ENCODE results near the gene CLDND1.

- TF ChIP-seq, protein P1, sequence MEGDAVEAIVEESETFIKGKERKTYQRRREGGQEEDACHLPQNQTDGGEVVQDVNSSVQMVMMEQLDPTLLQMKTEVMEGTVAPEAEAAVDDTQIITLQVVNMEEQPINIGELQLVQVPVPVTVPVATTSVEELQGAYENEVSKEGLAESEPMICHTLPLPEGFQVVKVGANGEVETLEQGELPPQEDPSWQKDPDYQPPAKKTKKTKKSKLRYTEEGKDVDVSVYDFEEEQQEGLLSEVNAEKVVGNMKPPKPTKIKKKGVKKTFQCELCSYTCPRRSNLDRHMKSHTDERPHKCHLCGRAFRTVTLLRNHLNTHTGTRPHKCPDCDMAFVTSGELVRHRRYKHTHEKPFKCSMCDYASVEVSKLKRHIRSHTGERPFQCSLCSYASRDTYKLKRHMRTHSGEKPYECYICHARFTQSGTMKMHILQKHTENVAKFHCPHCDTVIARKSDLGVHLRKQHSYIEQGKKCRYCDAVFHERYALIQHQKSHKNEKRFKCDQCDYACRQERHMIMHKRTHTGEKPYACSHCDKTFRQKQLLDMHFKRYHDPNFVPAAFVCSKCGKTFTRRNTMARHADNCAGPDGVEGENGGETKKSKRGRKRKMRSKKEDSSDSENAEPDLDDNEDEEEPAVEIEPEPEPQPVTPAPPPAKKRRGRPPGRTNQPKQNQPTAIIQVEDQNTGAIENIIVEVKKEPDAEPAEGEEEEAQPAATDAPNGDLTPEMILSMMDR (conservative IDR thresholded peaks at IDR 0.05; ENCODE audit: low read length), result no peak
- TF ChIP-seq EZH2phosphoT487 (IDR thresholded peaks at IDR 0.05; ENCODE audit: borderline replicate concordance, low read depth, low read length), result no peak
Observed at GRCh38 chr3:98508582-98508981, 14.1 kb downstream of the CLDND1 start.
